ENCODE measurements around the gene DOCK2.

The DOCK2 gene

DNA sequence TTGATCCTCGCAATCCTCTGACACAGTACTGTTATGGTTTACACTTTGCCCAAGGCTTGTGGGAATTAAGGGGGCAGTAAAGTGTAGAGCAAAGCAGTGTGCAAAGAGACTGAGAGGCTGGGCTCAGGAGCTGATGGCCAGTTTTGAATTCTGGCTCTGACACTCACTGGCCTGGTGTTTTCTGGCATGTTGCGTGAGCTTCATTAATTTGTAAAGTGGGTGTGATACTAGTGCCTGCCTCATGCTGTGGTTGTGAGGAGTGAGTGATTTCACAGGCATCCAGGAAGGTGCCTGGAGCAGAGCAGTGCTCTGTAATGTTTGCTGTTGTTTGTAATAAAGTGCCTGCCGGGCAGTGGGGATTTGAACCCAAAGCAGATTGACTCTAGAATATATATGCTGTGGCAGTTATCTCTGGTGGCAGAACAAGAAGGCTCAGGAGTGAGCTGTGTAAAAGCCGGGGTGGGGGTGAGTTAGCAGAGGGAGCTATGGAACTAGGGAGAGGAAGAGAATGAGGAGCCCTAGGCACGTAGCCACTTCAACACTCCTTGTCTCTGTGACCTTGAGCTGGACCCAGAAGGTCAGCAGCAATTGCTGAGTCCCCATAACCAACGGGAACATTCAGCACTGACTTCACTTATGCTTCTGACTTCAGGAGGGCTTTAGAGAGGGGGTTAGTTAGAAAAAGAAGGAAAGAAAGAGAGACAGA is 108.5 kb downstream of the DOCK2 start:
- Histone ChIP-seq H3K4me3 (ENCODE audit: low read length) (no peak overlapping the region), H3K27me3 (ENCODE audit: control insufficient read depth, low read length) (no peaks in the 10 kb centered on the region), H4K20me1 (ENCODE audit: control insufficient read depth, insufficient read depth, low read depth, low read length) (no peaks in the 10 kb centered on the region), H3K36me3 (ENCODE audit: control insufficient read depth, low read length) (peaks cover 92% of the 10 kb centered on the region), H3K4me1 (ENCODE audit: control insufficient read depth, low read length) (no peaks in the 10 kb centered on the region), H3K27ac (ENCODE audit: low read depth, low read length) (no peak overlapping the region), H3K9me2 (replicated peaks; ENCODE audit: control insufficient read depth, low read length) (no peaks in the 10 kb centered on the region), H3F3A (ENCODE audit: control insufficient read depth, insufficient read depth) (no peaks in the 10 kb centered on the region), H3K9me3 (ENCODE audit: control insufficient read depth, insufficient read depth, low read length) (no peaks in the 10 kb centered on the region), H3K4me2 (ENCODE audit: low read length) (no peak overlapping the region), H3K79me2 (ENCODE audit: control insufficient read depth, low read length) (peaks cover 4% of the 10 kb centered on the region; the same call in 1 of the 2 replicates)
- TF ChIP-seq EZH2phosphoT487 (IDR thresholded peaks at IDR 0.05; ENCODE audit: borderline replicate concordance, low read length) (no peak), CTCF (IDR thresholded peaks at IDR 0.05; ENCODE audit: low read depth, low read length, poor library complexity, severe bottlenecking) (no peak)

GRCh38 chr5:169746147-169746694 is 109.1 kb downstream of the DOCK2 start:
- Histone ChIP-seq H3K4me3 (ENCODE audit: low read length) (no peak overlapping the region), H3K4me2 (ENCODE audit: low read length) (no peak overlapping the region), H3K4me1 (ENCODE audit: control insufficient read depth, low read length) (no peaks in the 10 kb centered on the region), H3K9me3 (ENCODE audit: control insufficient read depth, insufficient read depth, low read length) (no peaks in the 10 kb centered on the region), H3K27me3 (ENCODE audit: control insufficient read depth, low read length) (no peaks in the 10 kb centered on the region), H3K27ac (ENCODE audit: low read depth, low read length) (no peak overlapping the region), H4K20me1 (ENCODE audit: control insufficient read depth, insufficient read depth, low read depth, low read length) (no peaks in the 10 kb centered on the region), H3K36me3 (ENCODE audit: control insufficient read depth, low read length) (peaks cover 92% of the 10 kb centered on the region), H3F3A (ENCODE audit: control insufficient read depth, insufficient read depth) (no peaks in the 10 kb centered on the region), H3K79me2 (ENCODE audit: control insufficient read depth, low read length) (peaks cover 3% of the 10 kb centered on the region; the same call in 1 of the 2 replicates), H3K9me2 (replicated peaks; ENCODE audit: control insufficient read depth, low read length) (no peaks in the 10 kb centered on the region)
- TF ChIP-seq CTCF (IDR thresholded peaks at IDR 0.05; ENCODE audit: low read depth, low read length, poor library complexity, severe bottlenecking) (no peak), EZH2phosphoT487 (IDR thresholded peaks at IDR 0.05; ENCODE audit: borderline replicate concordance, low read length) (no peak)

- peaks cover 5% of the 10 kb centered on the region; the same call in 1 of the 2 replicates for H4K20me1 ChIP-seq (ENCODE audit: control insufficient read depth, insufficient read depth, low read depth, low read length)
- no peaks in the 10 kb centered on the region for H3K9me3 ChIP-seq (ENCODE audit: control insufficient read depth, insufficient read depth, low read length)
- no peaks in the 10 kb centered on the region for H3F3A ChIP-seq (ENCODE audit: control insufficient read depth, insufficient read depth)
- H3K27ac ChIP-seq (ENCODE audit: low read depth, low read length): no peak overlapping the region
- no peak overlapping the region for H3K4me3 ChIP-seq (ENCODE audit: low read length)
- H3K27me3 ChIP-seq (ENCODE audit: control insufficient read depth, low read length): no peaks in the 10 kb centered on the region
- H3K4me2 ChIP-seq (ENCODE audit: low read length): no peak overlapping the region
- TF ChIP-seq EZH2phosphoT487 (IDR thresholded peaks at IDR 0.05; ENCODE audit: borderline replicate concordance, low read length): no peak
- no peak for TF ChIP-seq CTCF (IDR thresholded peaks at IDR 0.05; ENCODE audit: low read depth, low read length, poor library complexity, severe bottlenecking)
- H3K36me3 ChIP-seq (ENCODE audit: control insufficient read depth, low read length): peaks cover 92% of the 10 kb centered on the region
- no peaks in the 10 kb centered on the region for H3K9me2 ChIP-seq (replicated peaks; ENCODE audit: control insufficient read depth, low read length)
- no peaks in the 10 kb centered on the region for H3K4me1 ChIP-seq (ENCODE audit: control insufficient read depth, low read length)
- no peaks in the 10 kb centered on the region for H3K79me2 ChIP-seq (ENCODE audit: control insufficient read depth, low read length)
Measured at GRCh38 chr5:169748174-169748573, 111.1 kb downstream of the DOCK2 start.

Data from DOHH2 (cell line).